ENCODE data around the gene PRPF38B.

PRPF38B gene

DNA sequence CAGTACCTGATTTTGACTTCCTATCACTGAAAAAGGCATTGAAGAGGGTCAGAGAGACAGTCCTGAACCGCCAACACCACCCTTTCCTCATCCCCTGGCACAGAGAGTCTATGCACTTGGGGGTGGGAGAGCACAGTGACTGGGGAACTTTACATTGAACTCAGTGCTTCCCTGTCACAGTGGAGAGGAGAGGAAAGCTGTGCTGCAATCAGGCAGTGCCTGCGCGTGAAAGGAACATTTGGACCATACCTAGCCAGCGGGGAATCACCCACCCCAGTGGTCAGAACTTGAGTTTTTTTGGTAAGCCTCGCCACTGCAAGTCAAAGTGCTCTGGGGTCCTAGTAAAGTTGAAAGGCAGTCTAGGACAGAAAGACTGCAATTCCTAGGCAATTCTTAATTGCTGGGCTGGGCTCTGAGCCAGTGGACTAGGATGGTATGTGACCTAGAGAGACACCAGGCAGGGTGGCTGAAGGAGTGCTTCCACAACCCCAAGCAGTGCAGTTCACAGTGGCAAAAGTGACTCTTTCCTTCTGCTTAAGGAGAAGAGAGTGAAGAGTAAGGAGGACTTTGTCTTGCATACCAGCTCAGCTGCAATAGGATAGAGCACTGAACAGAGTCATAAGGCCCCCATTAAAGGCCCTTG, 21.9 kb upstream of the PRPF38B start:
- no peak for DNase-seq
- no peaks in the 10 kb centered on the region for H3K9me2 ChIP-seq (replicated peaks; ENCODE audit: insufficient read depth, low read length)
- no peaks in the 10 kb centered on the region for H3K36me3 ChIP-seq (replicated peaks; ENCODE audit: insufficient read depth, low read length)
- H2AFZ ChIP-seq (ENCODE audit: low read length) = no peak overlapping the region
- TF ChIP-seq EZH2 (optimal IDR thresholded peaks at IDR 0.05; ENCODE audit: low read depth, low read length) = no peak
- TF ChIP-seq, protein P1, sequence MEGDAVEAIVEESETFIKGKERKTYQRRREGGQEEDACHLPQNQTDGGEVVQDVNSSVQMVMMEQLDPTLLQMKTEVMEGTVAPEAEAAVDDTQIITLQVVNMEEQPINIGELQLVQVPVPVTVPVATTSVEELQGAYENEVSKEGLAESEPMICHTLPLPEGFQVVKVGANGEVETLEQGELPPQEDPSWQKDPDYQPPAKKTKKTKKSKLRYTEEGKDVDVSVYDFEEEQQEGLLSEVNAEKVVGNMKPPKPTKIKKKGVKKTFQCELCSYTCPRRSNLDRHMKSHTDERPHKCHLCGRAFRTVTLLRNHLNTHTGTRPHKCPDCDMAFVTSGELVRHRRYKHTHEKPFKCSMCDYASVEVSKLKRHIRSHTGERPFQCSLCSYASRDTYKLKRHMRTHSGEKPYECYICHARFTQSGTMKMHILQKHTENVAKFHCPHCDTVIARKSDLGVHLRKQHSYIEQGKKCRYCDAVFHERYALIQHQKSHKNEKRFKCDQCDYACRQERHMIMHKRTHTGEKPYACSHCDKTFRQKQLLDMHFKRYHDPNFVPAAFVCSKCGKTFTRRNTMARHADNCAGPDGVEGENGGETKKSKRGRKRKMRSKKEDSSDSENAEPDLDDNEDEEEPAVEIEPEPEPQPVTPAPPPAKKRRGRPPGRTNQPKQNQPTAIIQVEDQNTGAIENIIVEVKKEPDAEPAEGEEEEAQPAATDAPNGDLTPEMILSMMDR (IDR thresholded peaks at IDR 0.05; ENCODE audit: low read length) = no peak
- no peak for TF ChIP-seq EZH2phosphoT487 (IDR thresholded peaks at IDR 0.05; ENCODE audit: low read length)
- H3F3A ChIP-seq (ENCODE audit: insufficient read depth, low read length) = no peaks in the 10 kb centered on the region
- H4K20me1 ChIP-seq (ENCODE audit: insufficient read depth, low read length) = no peaks in the 10 kb centered on the region
- H3K4me1 ChIP-seq (ENCODE audit: low read length) = no peaks in the 10 kb centered on the region
- H3K9ac ChIP-seq (ENCODE audit: low read length) = no peak overlapping the region
- no peak overlapping the region for H3K27ac ChIP-seq (ENCODE audit: low read length)
- no peaks in the 10 kb centered on the region for H3K79me2 ChIP-seq (ENCODE audit: low read length)
- H3K9me3 ChIP-seq (replicated peaks; ENCODE audit: insufficient read depth, low read length) = no peaks in the 10 kb centered on the region
- H3K4me2 ChIP-seq (ENCODE audit: low read depth, low read length) = no peak overlapping the region
- no peak overlapping the region for H3K4me3 ChIP-seq (ENCODE audit: low read length)
- no peaks in the 10 kb centered on the region for H3K27me3 ChIP-seq (replicated peaks; ENCODE audit: insufficient read depth, low read length)

GRCh38 chr1:108671143-108671542, 21.0 kb upstream of the PRPF38B start:
- Histone ChIP-seq H3K9ac (ENCODE audit: low read length) (no peak overlapping the region), H3K4me3 (ENCODE audit: low read length) (no peak overlapping the region), H2AFZ (ENCODE audit: low read length) (no peak overlapping the region), H3K79me2 (ENCODE audit: low read length) (no peaks in the 10 kb centered on the region), H3K9me3 (replicated peaks; ENCODE audit: insufficient read depth, low read length) (no peaks in the 10 kb centered on the region), H3K4me1 (ENCODE audit: low read length) (no peaks in the 10 kb centered on the region), H3K27me3 (replicated peaks; ENCODE audit: insufficient read depth, low read length) (no peaks in the 10 kb centered on the region), H3F3A (ENCODE audit: insufficient read depth, low read length) (no peaks in the 10 kb centered on the region), H3K27ac (ENCODE audit: low read length) (no peak overlapping the region), H3K36me3 (replicated peaks; ENCODE audit: insufficient read depth, low read length) (no peaks in the 10 kb centered on the region), H3K9me2 (replicated peaks; ENCODE audit: insufficient read depth, low read length) (no peaks in the 10 kb centered on the region), H3K4me2 (ENCODE audit: low read depth, low read length) (no peak overlapping the region), H4K20me1 (ENCODE audit: insufficient read depth, low read length) (no peaks in the 10 kb centered on the region)
- TF ChIP-seq, protein P1 (IDR thresholded peaks at IDR 0.05; ENCODE audit: low read length) = no peak
- TF ChIP-seq EZH2phosphoT487 (IDR thresholded peaks at IDR 0.05; ENCODE audit: low read length) (no peak), EZH2 (optimal IDR thresholded peaks at IDR 0.05; ENCODE audit: low read depth, low read length) (no peak)
- DNase-seq = no peak

- no peak overlapping the region for H3K9ac ChIP-seq (ENCODE audit: low read length)
- H3K79me2 ChIP-seq (ENCODE audit: low read length) = no peaks in the 10 kb centered on the region
- H3K9me3 ChIP-seq (replicated peaks; ENCODE audit: insufficient read depth, low read length) = no peaks in the 10 kb centered on the region
- no peaks in the 10 kb centered on the region for H3K36me3 ChIP-seq (replicated peaks; ENCODE audit: insufficient read depth, low read length)
- H3K4me1 ChIP-seq (ENCODE audit: low read length) = peaks cover 4% of the 10 kb centered on the region; the same call in 1 of the 2 replicates
- no peaks in the 10 kb centered on the region; the same call in none of the 2 replicates for H3F3A ChIP-seq (ENCODE audit: insufficient read depth, low read length)
- H3K9me2 ChIP-seq (replicated peaks; ENCODE audit: insufficient read depth, low read length) = no peaks in the 10 kb centered on the region
- no peaks in the 10 kb centered on the region for H3K27me3 ChIP-seq (replicated peaks; ENCODE audit: insufficient read depth, low read length)
- DNase-seq = no peak
- H4K20me1 ChIP-seq (ENCODE audit: insufficient read depth, low read length) = no peaks in the 10 kb centered on the region
- TF ChIP-seq, protein P1 (IDR thresholded peaks at IDR 0.05; ENCODE audit: low read length) = no peak
- TF ChIP-seq EZH2phosphoT487 (IDR thresholded peaks at IDR 0.05; ENCODE audit: low read length) = no peak
- no peak for TF ChIP-seq EZH2 (optimal IDR thresholded peaks at IDR 0.05; ENCODE audit: low read depth, low read length)
- no peak overlapping the region for H3K4me3 ChIP-seq (ENCODE audit: low read length)
- H3K27ac ChIP-seq (ENCODE audit: low read length) = no peak overlapping the region
- no peak overlapping the region for H3K4me2 ChIP-seq (ENCODE audit: low read depth, low read length)
- H2AFZ ChIP-seq (ENCODE audit: low read length) = no peak overlapping the region
These were observed 13.4 kb upstream of the PRPF38B start for GRCh38 chr1:108678706-108679105.

All from MM.1S (cell line).